Erythroblast (primary cell): ENCODE data around the gene CAPN11.

Experiments used
- GATA1 ChIP-seq: IDR thresholded peaks from 2 replicates; pipeline ENCODE4 v1.6.1; 2011; ENCODE audit warnings: low read depth, mild to moderate bottlenecking, control low read depth, low read length, moderate library complexity
- POLR2A ChIP-seq: IDR thresholded peaks from 2 replicates; pipeline ENCODE4 v1.6.1; 2011; ENCODE audit warnings: mild to moderate bottlenecking, low read length

- TF ChIP-seq POLR2A, result no peak
- no peak for TF ChIP-seq GATA1
Observed at GRCh38 chr6:44133981-44134711, 24.5 kb upstream of the CAPN11 start.
